ENCODE results near the gene CCDC97.
A peak's percentile ranks its signal among the peaks of the same experiment; 100 is the strongest.

Gene CCDC97

DNA sequence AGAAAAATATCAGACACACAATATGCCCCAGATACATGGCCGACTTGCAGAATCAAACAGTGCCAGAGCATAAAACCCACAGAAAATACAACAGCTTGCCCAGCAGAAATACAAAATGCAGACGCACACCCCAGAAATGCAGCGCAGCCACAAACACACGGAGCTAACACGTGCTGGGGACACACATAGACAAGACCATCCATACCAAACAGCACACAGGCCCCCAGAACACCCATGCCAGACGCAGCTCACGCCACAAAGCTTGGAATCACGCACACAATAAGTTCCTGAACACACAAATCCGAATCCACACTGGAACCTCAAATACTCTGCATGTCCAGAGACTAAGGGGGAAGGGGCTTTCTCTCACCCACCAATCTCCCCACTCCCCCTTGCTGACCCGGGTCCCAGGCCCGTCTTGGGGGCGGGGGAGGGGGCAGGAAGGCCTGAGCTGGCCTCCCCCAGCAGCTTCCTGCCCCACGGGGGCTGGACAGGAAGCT, 17.2 kb downstream of the CCDC97 start:
- Histone ChIP-seq H3K79me2 (ENCODE audit: control insufficient read depth, low read length) (peaks cover 20% of the 10 kb centered on the region), H3K9me3 (ENCODE audit: control insufficient read depth, insufficient read depth, low read length) (no peaks in the 10 kb centered on the region), H3K9me2 (replicated peaks; ENCODE audit: control insufficient read depth, low read length) (no peaks in the 10 kb centered on the region), H3K4me2 (ENCODE audit: low read length) (peak overlapping the region; percentile 99), H3K27me3 (ENCODE audit: control insufficient read depth, low read length) (no peaks in the 10 kb centered on the region), H3K27ac (ENCODE audit: low read depth, low read length) (peak overlapping the region; percentile 96), H3K36me3 (ENCODE audit: control insufficient read depth, low read length) (peaks cover 60% of the 10 kb centered on the region), H4K20me1 (ENCODE audit: control insufficient read depth, insufficient read depth, low read depth, low read length) (peaks cover 4% of the 10 kb centered on the region; the same call in 1 of the 2 replicates), H3K4me1 (ENCODE audit: control insufficient read depth, low read length) (peaks cover 78% of the 10 kb centered on the region), H3K4me3 (ENCODE audit: low read length) (peak overlapping the region; percentile 81), H3F3A (ENCODE audit: control insufficient read depth, insufficient read depth) (peaks cover 55% of the 10 kb centered on the region)
- TF ChIP-seq, protein P1, sequence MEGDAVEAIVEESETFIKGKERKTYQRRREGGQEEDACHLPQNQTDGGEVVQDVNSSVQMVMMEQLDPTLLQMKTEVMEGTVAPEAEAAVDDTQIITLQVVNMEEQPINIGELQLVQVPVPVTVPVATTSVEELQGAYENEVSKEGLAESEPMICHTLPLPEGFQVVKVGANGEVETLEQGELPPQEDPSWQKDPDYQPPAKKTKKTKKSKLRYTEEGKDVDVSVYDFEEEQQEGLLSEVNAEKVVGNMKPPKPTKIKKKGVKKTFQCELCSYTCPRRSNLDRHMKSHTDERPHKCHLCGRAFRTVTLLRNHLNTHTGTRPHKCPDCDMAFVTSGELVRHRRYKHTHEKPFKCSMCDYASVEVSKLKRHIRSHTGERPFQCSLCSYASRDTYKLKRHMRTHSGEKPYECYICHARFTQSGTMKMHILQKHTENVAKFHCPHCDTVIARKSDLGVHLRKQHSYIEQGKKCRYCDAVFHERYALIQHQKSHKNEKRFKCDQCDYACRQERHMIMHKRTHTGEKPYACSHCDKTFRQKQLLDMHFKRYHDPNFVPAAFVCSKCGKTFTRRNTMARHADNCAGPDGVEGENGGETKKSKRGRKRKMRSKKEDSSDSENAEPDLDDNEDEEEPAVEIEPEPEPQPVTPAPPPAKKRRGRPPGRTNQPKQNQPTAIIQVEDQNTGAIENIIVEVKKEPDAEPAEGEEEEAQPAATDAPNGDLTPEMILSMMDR (IDR thresholded peaks at IDR 0.05; ENCODE audit: low read depth, low read length, poor library complexity, severe bottlenecking): no peak
- no peak for TF ChIP-seq EZH2phosphoT487 (IDR thresholded peaks at IDR 0.05; ENCODE audit: borderline replicate concordance, low read length)

DNA sequence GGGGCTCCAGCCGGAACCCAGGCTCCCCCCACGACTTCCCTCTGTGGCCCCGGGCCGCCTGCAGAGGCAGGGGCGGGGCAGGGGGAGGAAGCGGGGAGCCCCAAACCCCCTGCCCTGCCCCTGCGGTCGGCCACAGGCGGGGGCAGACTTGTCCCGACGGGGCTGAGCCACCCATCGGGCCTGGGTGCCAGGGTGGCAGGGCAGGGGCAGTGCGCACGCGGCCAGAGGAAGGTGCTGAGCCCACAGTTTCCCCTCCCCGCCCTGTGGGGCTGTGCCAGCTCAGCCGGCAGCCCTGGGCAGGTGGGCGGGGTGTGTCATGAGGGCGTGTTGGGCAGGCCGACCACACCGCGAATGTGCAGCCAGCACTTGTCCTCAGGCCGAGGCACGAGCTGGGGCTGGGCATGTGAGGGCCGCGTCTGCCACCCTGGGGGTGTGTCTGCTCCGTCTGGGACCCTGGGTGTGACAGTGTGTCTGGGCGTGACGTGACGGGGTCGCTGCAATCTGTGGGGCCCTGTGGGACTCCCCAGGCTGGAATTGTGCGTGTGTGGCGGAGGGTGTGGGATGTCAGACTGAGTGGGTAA, 17.7 kb downstream of the CCDC97 start:
- Histone ChIP-seq H3K4me3 (ENCODE audit: low read length) (peak overlapping the region; percentile 81), H4K20me1 (ENCODE audit: control insufficient read depth, insufficient read depth, low read depth, low read length) (peaks cover 4% of the 10 kb centered on the region; the same call in 1 of the 2 replicates), H3K4me2 (ENCODE audit: low read length) (peak overlapping the region; percentile 99), H3K9me3 (ENCODE audit: control insufficient read depth, insufficient read depth, low read length) (no peaks in the 10 kb centered on the region), H3K27ac (ENCODE audit: low read depth, low read length) (peak overlapping the region; percentile 96), H3K4me1 (ENCODE audit: control insufficient read depth, low read length) (peaks cover 83% of the 10 kb centered on the region), H3F3A (ENCODE audit: control insufficient read depth, insufficient read depth) (peaks cover 57% of the 10 kb centered on the region), H3K9me2 (replicated peaks; ENCODE audit: control insufficient read depth, low read length) (no peaks in the 10 kb centered on the region), H3K27me3 (ENCODE audit: control insufficient read depth, low read length) (no peaks in the 10 kb centered on the region), H3K36me3 (ENCODE audit: control insufficient read depth, low read length) (peaks cover 60% of the 10 kb centered on the region), H3K79me2 (ENCODE audit: control insufficient read depth, low read length) (peaks cover 23% of the 10 kb centered on the region)
- TF ChIP-seq EZH2phosphoT487 (IDR thresholded peaks at IDR 0.05; ENCODE audit: borderline replicate concordance, low read length): no peak
- TF ChIP-seq, protein P1 (IDR thresholded peaks at IDR 0.05; ENCODE audit: low read depth, low read length, poor library complexity, severe bottlenecking): no peak

DNA sequence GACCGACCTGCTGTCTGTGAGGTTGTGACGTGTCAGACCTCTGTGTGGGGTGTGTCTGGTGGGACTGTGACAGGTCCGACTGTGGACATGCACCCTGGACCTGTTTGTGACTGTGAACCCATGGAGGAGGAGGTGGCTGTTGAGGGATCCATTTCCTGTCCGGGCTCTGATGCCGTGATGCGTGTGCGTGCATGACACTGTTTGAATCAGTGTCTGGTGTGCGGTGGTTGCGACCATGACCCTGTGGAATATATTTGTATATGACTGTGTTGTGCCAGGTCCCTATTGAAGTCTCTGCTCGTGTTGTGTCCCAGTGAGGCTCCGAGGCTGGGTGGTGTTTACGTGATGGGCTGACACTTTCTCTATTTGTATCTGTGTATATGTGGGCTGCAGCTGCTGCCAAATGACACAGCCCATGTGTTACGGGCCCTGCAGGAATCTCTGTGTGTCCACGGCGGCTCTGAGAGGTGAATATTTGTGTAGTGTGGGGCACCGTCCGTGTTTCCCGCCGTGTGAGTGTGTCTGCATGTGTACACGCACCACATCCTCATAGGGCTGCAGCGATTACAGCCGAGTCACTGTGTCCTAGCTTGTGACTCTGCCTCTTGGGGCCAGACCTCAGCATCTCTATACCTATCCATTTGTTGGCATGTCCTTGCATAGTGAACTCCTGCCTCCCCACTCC, 18.3 kb downstream of the CCDC97 start:
- H3F3A ChIP-seq (ENCODE audit: control insufficient read depth, insufficient read depth): peaks cover 56% of the 10 kb centered on the region
- TF ChIP-seq EZH2phosphoT487 (IDR thresholded peaks at IDR 0.05; ENCODE audit: borderline replicate concordance, low read length): no peak
- TF ChIP-seq, protein P1 (IDR thresholded peaks at IDR 0.05; ENCODE audit: low read depth, low read length, poor library complexity, severe bottlenecking): no peak
- H3K27me3 ChIP-seq (ENCODE audit: control insufficient read depth, low read length): no peaks in the 10 kb centered on the region
- no peaks in the 10 kb centered on the region for H3K9me3 ChIP-seq (ENCODE audit: control insufficient read depth, insufficient read depth, low read length)
- peak overlapping the region; percentile 99 for H3K4me2 ChIP-seq (ENCODE audit: low read length)
- H4K20me1 ChIP-seq (ENCODE audit: control insufficient read depth, insufficient read depth, low read depth, low read length): peaks cover 4% of the 10 kb centered on the region; the same call in 1 of the 2 replicates
- H3K4me1 ChIP-seq (ENCODE audit: control insufficient read depth, low read length): peaks cover 85% of the 10 kb centered on the region
- H3K36me3 ChIP-seq (ENCODE audit: control insufficient read depth, low read length): peaks cover 62% of the 10 kb centered on the region
- H3K27ac ChIP-seq (ENCODE audit: low read depth, low read length): peak overlapping the region; percentile 96
- H3K4me3 ChIP-seq (ENCODE audit: low read length): peak overlapping the region; percentile 81
- peaks cover 25% of the 10 kb centered on the region for H3K79me2 ChIP-seq (ENCODE audit: control insufficient read depth, low read length)
- H3K9me2 ChIP-seq (replicated peaks; ENCODE audit: control insufficient read depth, low read length): no peaks in the 10 kb centered on the region

Data from DOHH2 (cell line).